ENCODE data around the gene M1AP.

DNA sequence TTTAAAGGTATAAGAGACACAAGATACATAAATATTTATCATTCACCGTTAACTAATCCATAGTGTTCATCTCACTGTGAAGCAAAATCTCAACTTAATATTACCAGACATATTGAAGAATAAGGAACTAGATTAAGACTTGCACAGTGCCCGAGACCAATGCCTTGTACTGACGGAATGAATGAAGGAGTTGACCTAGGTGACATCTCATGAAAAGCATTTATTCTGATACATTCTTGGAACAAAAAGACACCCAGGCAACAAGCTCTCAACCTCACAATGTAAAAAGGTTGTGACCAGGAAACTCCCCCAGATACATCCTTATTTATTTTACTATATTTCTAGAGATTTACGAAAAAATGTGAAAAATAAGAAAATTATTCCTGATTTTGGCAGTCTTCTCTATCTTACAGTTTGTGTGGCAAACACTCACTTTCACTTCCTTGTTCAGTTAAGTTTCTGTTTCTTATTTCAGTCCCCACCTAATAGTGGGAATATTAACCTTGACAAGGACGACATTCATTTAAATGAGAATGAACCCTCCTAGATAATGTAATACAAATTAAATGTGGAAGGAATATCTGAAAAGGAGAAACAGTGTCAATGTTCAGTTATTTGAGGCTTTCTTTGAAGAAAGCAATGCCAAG is 28.4 kb downstream of the M1AP start:
- no peak for TF ChIP-seq POLR2A (IDR thresholded peaks at IDR 0.05)
- TF ChIP-seq, protein P1, sequence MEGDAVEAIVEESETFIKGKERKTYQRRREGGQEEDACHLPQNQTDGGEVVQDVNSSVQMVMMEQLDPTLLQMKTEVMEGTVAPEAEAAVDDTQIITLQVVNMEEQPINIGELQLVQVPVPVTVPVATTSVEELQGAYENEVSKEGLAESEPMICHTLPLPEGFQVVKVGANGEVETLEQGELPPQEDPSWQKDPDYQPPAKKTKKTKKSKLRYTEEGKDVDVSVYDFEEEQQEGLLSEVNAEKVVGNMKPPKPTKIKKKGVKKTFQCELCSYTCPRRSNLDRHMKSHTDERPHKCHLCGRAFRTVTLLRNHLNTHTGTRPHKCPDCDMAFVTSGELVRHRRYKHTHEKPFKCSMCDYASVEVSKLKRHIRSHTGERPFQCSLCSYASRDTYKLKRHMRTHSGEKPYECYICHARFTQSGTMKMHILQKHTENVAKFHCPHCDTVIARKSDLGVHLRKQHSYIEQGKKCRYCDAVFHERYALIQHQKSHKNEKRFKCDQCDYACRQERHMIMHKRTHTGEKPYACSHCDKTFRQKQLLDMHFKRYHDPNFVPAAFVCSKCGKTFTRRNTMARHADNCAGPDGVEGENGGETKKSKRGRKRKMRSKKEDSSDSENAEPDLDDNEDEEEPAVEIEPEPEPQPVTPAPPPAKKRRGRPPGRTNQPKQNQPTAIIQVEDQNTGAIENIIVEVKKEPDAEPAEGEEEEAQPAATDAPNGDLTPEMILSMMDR (IDR thresholded peaks at IDR 0.05) = no peak
